Neutrophil (primary cell): ENCODE results near the gene WDR75.

Experiments
- H3K27ac ChIP-seq: fragments of 200-600 bp; sonication (generic); 2 replicates; pipeline ENCODE4 v1.5.1; 2016; ENCODE audit warnings: mild to moderate bottlenecking, moderate library complexity
- H3K27me3 ChIP-seq: fragments of 200-600 bp; sonication (generic); 2 replicates; pipeline ENCODE4 v1.6.0; 2016; ENCODE audit warnings: mild to moderate bottlenecking
- H3K36me3 ChIP-seq: fragments of 200-600 bp; sonication (generic); 2 replicates; pipeline ENCODE4 v1.5.1; 2017
- H3K4me1 ChIP-seq, 2 experiments: fragments of 200-600 bp in 1 of 2; sonication (generic) in 1 of 2; 1 replicate in 1 of 2; 2 replicates in 1 of 2; pipeline versions ENCODE4 v1.5.1 to v1.6.1; 2013 to 2016; ENCODE audit warnings: low read depth in 1 of 2, low read length in 1 of 2, mild to moderate bottlenecking in 1 of 2, moderate library complexity in 1 of 2; ENCODE audit not compliant: control insufficient read depth in 1 of 2, insufficient read depth in 1 of 2
- H3K4me3 ChIP-seq, 2 experiments: fragments of 200-600 bp in 1 of 2; sonication (generic) in 1 of 2; 1 replicate in 1 of 2; 2 replicates in 1 of 2; pipeline ENCODE4 v1.5.1; 2013 to 2016; ENCODE audit warnings: low read depth in 1 of 2, low read length in 1 of 2, mild to moderate bottlenecking in 1 of 2, moderate library complexity in 1 of 2
- H3K9me3 ChIP-seq: fragments of 200-600 bp; sonication (generic); 2 replicates; pipeline ENCODE4 v1.5.1; 2016
- TF ChIP-seq, protein P1 (sequence below): fragments of 200-600 bp; sonication (generic); IDR thresholded peaks from 2 replicates; pipeline ENCODE4 v1.5.1; 2016; ENCODE audit warnings: antibody characterized with exemption

Gene WDR75

DNA sequence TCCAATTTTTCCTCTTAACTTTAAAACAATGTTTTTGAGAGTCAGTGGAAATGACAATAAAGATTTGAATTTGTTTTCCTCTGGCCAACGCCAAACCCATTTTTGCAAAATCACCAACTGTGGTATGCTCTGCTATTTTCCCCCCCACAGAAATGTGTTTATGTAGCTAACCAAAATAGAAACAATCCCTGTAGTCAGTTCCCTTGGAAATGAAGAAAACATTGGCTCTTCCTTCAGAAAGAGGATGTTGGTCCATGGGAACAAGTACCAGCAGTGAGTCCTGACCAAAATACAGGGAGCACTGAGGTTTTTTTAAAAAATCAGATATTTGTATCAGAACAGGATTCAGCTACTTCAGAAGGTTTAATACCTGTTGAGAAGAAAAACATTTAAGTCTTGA, 74.0 kb downstream of the WDR75 start:
- no peak overlapping the region for H3K27ac ChIP-seq
- no peak overlapping the region for H3K4me3 ChIP-seq
- no peaks in the 10 kb centered on the region for H3K36me3 ChIP-seq
- no peaks in the 10 kb centered on the region for H3K9me3 ChIP-seq
- H3K27me3 ChIP-seq: no peaks in the 10 kb centered on the region
- TF ChIP-seq, protein P1, sequence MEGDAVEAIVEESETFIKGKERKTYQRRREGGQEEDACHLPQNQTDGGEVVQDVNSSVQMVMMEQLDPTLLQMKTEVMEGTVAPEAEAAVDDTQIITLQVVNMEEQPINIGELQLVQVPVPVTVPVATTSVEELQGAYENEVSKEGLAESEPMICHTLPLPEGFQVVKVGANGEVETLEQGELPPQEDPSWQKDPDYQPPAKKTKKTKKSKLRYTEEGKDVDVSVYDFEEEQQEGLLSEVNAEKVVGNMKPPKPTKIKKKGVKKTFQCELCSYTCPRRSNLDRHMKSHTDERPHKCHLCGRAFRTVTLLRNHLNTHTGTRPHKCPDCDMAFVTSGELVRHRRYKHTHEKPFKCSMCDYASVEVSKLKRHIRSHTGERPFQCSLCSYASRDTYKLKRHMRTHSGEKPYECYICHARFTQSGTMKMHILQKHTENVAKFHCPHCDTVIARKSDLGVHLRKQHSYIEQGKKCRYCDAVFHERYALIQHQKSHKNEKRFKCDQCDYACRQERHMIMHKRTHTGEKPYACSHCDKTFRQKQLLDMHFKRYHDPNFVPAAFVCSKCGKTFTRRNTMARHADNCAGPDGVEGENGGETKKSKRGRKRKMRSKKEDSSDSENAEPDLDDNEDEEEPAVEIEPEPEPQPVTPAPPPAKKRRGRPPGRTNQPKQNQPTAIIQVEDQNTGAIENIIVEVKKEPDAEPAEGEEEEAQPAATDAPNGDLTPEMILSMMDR: no peak
- peaks cover 21 to 29% of the 10 kb centered on the region in 2 experiments for H3K4me1 ChIP-seq

DNA sequence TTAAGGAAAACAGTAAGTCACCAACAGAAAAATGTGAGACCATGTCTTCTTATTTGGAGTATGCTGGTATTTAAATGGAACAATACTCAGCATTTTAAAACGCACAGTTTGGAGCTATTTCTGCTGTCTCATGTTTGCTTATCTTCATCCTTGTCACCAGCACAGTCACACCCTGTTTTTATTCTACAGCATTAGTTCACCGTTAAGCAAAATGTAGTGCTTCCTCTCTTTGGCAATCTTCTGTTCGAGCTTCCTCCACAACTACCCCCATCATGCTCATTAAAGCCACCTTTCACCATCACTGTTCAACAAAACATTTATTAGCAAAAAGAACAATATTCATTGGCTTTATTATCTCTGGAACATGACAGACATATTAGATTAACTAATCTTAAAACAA, 75.3 kb downstream of the WDR75 start:
- TF ChIP-seq, protein P1: no peak
- H3K9me3 ChIP-seq: no peaks in the 10 kb centered on the region
- H3K4me1 ChIP-seq: peaks cover 21 to 29% of the 10 kb centered on the region in 2 experiments
- H3K27me3 ChIP-seq: no peaks in the 10 kb centered on the region
- no peak overlapping the region for H3K4me3 ChIP-seq
- peak overlapping the region; percentile 64 for H3K27ac ChIP-seq
- H3K36me3 ChIP-seq: no peaks in the 10 kb centered on the region

DNA sequence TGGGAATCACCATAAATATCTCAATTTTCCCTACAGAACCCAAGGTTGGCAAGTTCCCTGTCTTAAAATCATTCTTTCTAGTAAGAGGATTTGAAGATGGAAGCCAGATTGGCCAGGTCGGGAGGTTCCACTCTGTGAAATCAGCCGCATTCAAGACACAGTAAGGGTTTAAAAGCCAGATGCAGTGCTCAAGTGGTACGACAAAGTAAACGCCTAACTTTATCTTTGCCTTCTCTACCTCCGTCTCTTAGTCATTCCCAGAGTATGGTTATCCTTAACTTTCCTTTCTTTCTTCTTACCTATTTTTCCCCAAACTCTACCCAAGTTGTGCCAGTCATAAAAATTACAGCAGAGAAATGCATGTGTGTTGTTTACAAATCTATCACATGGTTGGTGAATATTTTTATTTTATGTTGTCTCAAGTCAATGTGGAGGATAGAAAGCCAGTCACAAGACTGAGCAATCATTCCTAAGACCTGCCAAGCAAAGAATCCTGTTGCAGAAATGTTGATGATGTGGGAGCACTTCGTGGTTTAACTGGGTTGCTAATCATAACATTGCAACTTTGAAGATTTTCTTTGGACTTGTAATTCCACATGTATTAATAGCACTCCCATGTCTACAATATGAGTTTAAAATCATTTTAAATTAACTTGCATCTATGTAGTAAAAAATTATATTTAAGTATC, 76.7 kb downstream of the WDR75 start:
- Histone ChIP-seq H3K9me3 (no peaks in the 10 kb centered on the region), H3K4me1 (peaks cover 21 to 29% of the 10 kb centered on the region in 2 experiments), H3K36me3 (no peaks in the 10 kb centered on the region), H3K27ac (no peak overlapping the region), H3K4me3 (no peak overlapping the region), H3K27me3 (no peaks in the 10 kb centered on the region)
- TF ChIP-seq, protein P1: no peak

DNA sequence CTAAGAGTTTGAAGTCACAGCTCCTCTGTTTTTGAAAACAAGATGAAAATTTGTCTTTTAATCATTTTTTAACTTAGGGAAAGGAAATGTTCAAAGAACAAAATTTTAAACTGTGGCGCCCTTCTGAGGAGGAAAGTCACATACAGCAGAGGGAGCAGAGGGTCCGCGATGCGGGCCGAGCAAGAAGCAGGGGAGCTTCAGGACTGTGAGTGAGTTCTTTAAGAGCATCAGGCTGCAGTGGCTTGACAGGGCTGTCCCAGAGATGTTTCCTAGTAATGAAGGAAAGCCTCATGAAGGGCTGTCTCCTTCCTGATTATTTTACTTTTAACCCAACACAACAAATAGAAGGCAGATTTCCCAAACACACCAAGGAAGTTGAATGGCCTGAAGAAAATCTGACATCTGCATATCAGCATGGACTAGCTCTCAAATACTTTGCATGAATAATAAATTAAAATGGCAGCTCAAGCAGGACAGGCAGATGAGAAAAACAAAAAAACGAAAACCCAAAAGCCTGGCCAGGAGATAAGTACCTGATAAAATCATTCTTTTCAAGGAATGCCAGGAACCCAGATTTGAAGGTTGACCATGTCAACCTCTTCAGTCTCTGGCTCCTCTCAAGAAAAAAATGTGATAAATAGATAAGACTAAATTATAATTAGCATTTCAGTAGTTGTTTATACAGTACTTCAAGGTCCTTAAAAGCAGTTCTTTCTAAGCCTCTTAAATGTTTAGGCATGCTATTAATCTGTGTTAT, 78.5 kb downstream of the WDR75 start:
- H3K4me3 ChIP-seq: no peak overlapping the region

DNA sequence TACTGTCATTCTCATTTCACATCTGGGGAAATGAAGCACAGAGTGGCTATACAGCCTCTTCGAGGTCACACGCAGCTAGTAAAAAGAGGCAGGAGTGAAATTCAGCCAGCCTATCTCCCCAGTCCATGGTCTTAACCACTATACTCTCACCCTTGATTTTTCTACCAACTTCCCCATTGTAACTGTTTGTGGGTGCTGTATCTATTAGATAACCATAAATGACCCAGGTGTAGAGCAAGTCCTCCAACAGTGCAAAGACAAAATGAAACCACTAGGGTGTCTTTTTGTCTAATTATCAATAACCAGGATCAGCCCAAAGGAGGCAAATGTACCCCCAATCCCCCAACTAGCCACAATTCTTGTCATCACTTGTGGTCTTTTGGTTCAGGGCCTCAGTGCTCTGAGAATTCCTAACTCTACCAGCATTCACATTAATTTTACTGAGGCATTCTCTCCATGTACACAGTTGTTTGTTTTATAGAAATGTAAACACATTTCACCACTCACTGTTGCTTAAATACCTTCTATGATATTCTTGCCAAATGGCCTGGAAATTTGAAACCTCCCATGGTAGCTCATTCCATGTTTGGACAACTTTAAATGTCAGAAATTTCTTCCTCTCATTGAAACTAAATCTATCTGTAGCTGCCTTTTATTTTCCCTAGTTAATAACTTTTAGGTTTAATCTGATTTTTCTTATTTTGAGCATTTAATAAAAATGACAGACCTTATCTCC, 80.6 kb downstream of the WDR75 start:
- Histone ChIP-seq H3K36me3 (no peaks in the 10 kb centered on the region), H3K9me3 (no peaks in the 10 kb centered on the region), H3K4me3 (no peak overlapping the region), H3K27ac (no peak overlapping the region), H3K27me3 (no peaks in the 10 kb centered on the region), H3K4me1 (peaks cover 3 to 6% of the 10 kb centered on the region in 2 experiments)
- TF ChIP-seq, protein P1: no peak

More for the DNA sequence above, 78.5 kb downstream of the WDR75 start:
- Histone ChIP-seq H3K9me3 (no peaks in the 10 kb centered on the region), H3K4me1 (peaks cover 21 to 25% of the 10 kb centered on the region in 2 experiments), H3K36me3 (no peaks in the 10 kb centered on the region), H3K27me3 (no peaks in the 10 kb centered on the region), H3K27ac (no peak overlapping the region)
- TF ChIP-seq, protein P1: no peak
